ENCODE data around the gene MYL10. TPM values are rescaled to one million over a fixed set of nuclear protein-coding genes. Genes with fewer than 3 reads are reported as not detected.

Gene MYL10
- total RNA-seq, 1 experiment from 2014 or later, result not detected

- intact Hi-C loops (cut with micrococcal nuclease), result no loop called here
- ATAC-seq, result no peak
- Histone ChIP-seq H3K27me3 (ENCODE audit: insufficient read depth, low read length) (no peaks in the 10 kb centered on the region), H3K36me3 (ENCODE audit: control insufficient read depth in 1 of 2, insufficient read depth in 2 of 2, low read length in 2 of 2) (no peaks in the 10 kb centered on the region), H2AFZ (ENCODE audit: low read depth, low read length, poor library complexity, severe bottlenecking) (no peak overlapping the region), H3K4me1 (ENCODE audit: control insufficient read depth in 1 of 2, insufficient read depth in 2 of 2, low read length in 2 of 2) (peaks cover 12 to 20% of the 10 kb centered on the region in 2 experiments), H3K4me3 (replicated peaks in 1 of 2; ENCODE audit: low read depth in 1 of 2, low read length in 2 of 2) (no peak overlapping the region), H3K9ac (ENCODE audit: low read length) (no peak overlapping the region), H3K9me2 (ENCODE audit: insufficient read depth) (no peaks in the 10 kb centered on the region), H3K4me2 (ENCODE audit: low read length) (no peak overlapping the region), H3K79me2 (ENCODE audit: insufficient read depth, low read length) (no peaks in the 10 kb centered on the region), H3K9me3 (ENCODE audit: control insufficient read depth in 1 of 2, insufficient read depth in 1 of 2, low read depth in 1 of 2, low read length in 2 of 2) (peaks cover 0 to 7% of the 10 kb centered on the region in 2 experiments; a peak in 1 of 4 replicates), H3K27ac (ENCODE audit: low read depth, low read length) (no peak overlapping the region), H4K20me1 (ENCODE audit: insufficient read depth) (no peaks in the 10 kb centered on the region)
- ChIA-PET POLR2A (no interaction called here), RAD21 (ENCODE audit: low non-redundant PET in 1 of 2, low total read pairs in 2 of 2, uncharacterized antibody in 2 of 2, unreplicated experiment in 2 of 2) (no interaction called here), CTCF (no interaction called here)
- DNase-seq (ENCODE audit: low read depth, low spot score), result no peak
- BruUV-seq (replicated peaks), result no TSS peak
- TF ChIP-seq ZFX (IDR thresholded peaks at IDR 0.05) (no peak), ELF1 (IDR thresholded peaks at IDR 0.05; ENCODE audit: borderline replicate concordance, low read depth) (no peak), EZH2 (IDR thresholded peaks at IDR 0.05) (no peak), YY1 (IDR thresholded peaks at IDR 0.05; ENCODE audit: extremely low read depth, insufficient replicate concordance, low read depth, low read length) (no peak), EZH2phosphoT487 (IDR thresholded peaks at IDR 0.05; ENCODE audit: borderline replicate concordance) (no peak), CEBPB (IDR thresholded peaks at IDR 0.05; ENCODE audit: low read depth) (no peak), REST (IDR thresholded peaks at IDR 0.05; ENCODE audit: low read depth) (no peak), JUND (IDR thresholded peaks at IDR 0.05) (no peak), POLR2A (IDR thresholded peaks at IDR 0.05; ENCODE audit: borderline replicate concordance, extremely low read depth, insufficient read depth, insufficient read length) (no peak), CTCF (IDR thresholded peaks at IDR 0.05 in 2 of 3, conservative IDR thresholded peaks at IDR 0.05 in 1 of 3; ENCODE audit: borderline replicate concordance in 1 of 3, insufficient read depth in 1 of 3, low read depth in 2 of 3, low read length in 2 of 3) (no peak), SIN3A (IDR thresholded peaks at IDR 0.05; ENCODE audit: low read depth) (no peak), CBX3 (IDR thresholded peaks at IDR 0.05; ENCODE audit: low read depth) (no peak)
- TF ChIP-seq, protein P1, sequence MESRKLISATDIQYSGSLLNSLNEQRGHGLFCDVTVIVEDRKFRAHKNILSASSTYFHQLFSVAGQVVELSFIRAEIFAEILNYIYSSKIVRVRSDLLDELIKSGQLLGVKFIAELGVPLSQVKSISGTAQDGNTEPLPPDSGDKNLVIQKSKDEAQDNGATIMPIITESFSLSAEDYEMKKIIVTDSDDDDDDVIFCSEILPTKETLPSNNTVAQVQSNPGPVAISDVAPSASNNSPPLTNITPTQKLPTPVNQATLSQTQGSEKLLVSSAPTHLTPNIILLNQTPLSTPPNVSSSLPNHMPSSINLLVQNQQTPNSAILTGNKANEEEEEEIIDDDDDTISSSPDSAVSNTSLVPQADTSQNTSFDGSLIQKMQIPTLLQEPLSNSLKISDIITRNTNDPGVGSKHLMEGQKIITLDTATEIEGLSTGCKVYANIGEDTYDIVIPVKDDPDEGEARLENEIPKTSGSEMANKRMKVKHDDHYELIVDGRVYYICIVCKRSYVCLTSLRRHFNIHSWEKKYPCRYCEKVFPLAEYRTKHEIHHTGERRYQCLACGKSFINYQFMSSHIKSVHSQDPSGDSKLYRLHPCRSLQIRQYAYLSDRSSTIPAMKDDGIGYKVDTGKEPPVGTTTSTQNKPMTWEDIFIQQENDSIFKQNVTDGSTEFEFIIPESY (IDR thresholded peaks at IDR 0.05; ENCODE audit: extremely low read depth, insufficient replicate concordance, low read length), result no peak
These were observed 47.9 kb upstream of the MYL10 start for GRCh38 chr7:101676956-101677355.
